ENCODE data around the gene BAHD1. TPM values are rescaled to one million over a fixed set of nuclear protein-coding genes. Genes with fewer than 3 reads are reported as not detected.

The BAHD1 gene
- total RNA-seq, 4 donors from 2014 or later: 11.6 to 29.6 (median 22.3) TPM

GRCh38 chr15:40459391-40460015 is 18.8 kb downstream of the BAHD1 start:
- DNase-seq (ENCODE audit: extremely low spot score): no peak
- Histone ChIP-seq H3K27me3 (no peaks in the 10 kb centered on the region), H3K4me3 (no peak overlapping the region), H3K4me1 (peaks cover 24% of the 10 kb centered on the region in 4 donors), H3K9me3 (no peaks in the 10 kb centered on the region), H3K36me3 (peaks cover 24 to 62% (median 51%) of the 10 kb centered on the region in 4 donors), H3K27ac (replicated peaks in 1 of 4) (no peak overlapping the region)
- intact Hi-C loops (cut with DNase I): no loop called here
- TF ChIP-seq POLR2A (IDR thresholded peaks at IDR 0.05; ENCODE audit: low read depth) (no peak), EP300 (IDR thresholded peaks at IDR 0.05) (no peak), POLR2AphosphoS5 (IDR thresholded peaks at IDR 0.05) (no peak)
- TF ChIP-seq, protein P1, sequence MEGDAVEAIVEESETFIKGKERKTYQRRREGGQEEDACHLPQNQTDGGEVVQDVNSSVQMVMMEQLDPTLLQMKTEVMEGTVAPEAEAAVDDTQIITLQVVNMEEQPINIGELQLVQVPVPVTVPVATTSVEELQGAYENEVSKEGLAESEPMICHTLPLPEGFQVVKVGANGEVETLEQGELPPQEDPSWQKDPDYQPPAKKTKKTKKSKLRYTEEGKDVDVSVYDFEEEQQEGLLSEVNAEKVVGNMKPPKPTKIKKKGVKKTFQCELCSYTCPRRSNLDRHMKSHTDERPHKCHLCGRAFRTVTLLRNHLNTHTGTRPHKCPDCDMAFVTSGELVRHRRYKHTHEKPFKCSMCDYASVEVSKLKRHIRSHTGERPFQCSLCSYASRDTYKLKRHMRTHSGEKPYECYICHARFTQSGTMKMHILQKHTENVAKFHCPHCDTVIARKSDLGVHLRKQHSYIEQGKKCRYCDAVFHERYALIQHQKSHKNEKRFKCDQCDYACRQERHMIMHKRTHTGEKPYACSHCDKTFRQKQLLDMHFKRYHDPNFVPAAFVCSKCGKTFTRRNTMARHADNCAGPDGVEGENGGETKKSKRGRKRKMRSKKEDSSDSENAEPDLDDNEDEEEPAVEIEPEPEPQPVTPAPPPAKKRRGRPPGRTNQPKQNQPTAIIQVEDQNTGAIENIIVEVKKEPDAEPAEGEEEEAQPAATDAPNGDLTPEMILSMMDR (IDR thresholded peaks at IDR 0.05): no peak
- WGBS: 93% methylated on average over 16 of the region's 19 CpGs

GRCh38 chr15:40460404-40460803 is 19.7 kb downstream of the BAHD1 start:
- intact Hi-C loops (cut with DNase I): no loop called here

DNA sequence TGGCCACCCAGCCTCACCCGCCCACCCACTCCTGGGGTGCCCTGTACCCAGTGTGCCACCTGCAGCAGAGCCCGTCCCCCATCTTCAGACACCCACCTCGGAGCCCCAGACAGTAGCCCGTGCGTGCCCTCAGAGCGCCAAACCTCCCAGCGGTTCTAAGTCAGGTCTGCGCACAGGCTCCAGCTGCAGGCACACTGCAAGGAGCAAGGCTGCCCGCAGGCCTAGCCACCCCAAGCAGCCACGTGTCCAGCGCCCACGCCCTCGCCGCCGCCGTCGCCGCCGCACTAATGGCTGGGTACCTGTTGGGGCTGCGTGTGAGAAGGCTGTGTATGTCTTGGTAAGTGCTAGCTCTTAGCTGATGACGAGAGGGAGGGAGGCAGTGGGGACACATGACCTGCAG is 21.2 kb downstream of the BAHD1 start:
- peaks cover 0 to 6% (median under 1%) of the 10 kb centered on the region in 4 donors for H3K4me1 ChIP-seq
- H3K27ac ChIP-seq (replicated peaks in 1 of 4): no peak overlapping the region
- H3K9me3 ChIP-seq: no peaks in the 10 kb centered on the region
- WGBS: 89% methylated on average over 9 of the region's 21 CpGs
- intact Hi-C loops (cut with DNase I): no loop called here
- DNase-seq (ENCODE audit: extremely low spot score): no peak
- no peak overlapping the region for H3K4me3 ChIP-seq
- no peak for TF ChIP-seq POLR2A (IDR thresholded peaks at IDR 0.05; ENCODE audit: low read depth)
- TF ChIP-seq EP300 (IDR thresholded peaks at IDR 0.05): no peak
- no peak for TF ChIP-seq POLR2AphosphoS5 (IDR thresholded peaks at IDR 0.05)
- TF ChIP-seq, protein P1 (IDR thresholded peaks at IDR 0.05): no peak
- no peaks in the 10 kb centered on the region for H3K27me3 ChIP-seq
- peaks cover 36 to 87% (median 76%) of the 10 kb centered on the region in 4 donors for H3K36me3 ChIP-seq

More at GRCh38 chr15:40460404-40460803, 19.7 kb downstream of the BAHD1 start:
- peaks cover 27 to 72% (median 60%) of the 10 kb centered on the region in 4 donors for H3K36me3 ChIP-seq
- no peak overlapping the region for H3K27ac ChIP-seq (replicated peaks in 1 of 4)
- no peaks in the 10 kb centered on the region for H3K9me3 ChIP-seq
- WGBS: 100% methylated on average over 1 of the region's 2 CpGs
- DNase-seq (ENCODE audit: extremely low spot score): no peak
- peaks cover 14 to 15% (median 15%) of the 10 kb centered on the region in 4 donors for H3K4me1 ChIP-seq
- H3K27me3 ChIP-seq: no peaks in the 10 kb centered on the region
- no peak overlapping the region for H3K4me3 ChIP-seq
- TF ChIP-seq, protein P1 (IDR thresholded peaks at IDR 0.05): no peak
- no peak for TF ChIP-seq POLR2A (IDR thresholded peaks at IDR 0.05; ENCODE audit: low read depth)
- TF ChIP-seq EP300 (IDR thresholded peaks at IDR 0.05): no peak
- TF ChIP-seq POLR2AphosphoS5 (IDR thresholded peaks at IDR 0.05): no peak

DNA sequence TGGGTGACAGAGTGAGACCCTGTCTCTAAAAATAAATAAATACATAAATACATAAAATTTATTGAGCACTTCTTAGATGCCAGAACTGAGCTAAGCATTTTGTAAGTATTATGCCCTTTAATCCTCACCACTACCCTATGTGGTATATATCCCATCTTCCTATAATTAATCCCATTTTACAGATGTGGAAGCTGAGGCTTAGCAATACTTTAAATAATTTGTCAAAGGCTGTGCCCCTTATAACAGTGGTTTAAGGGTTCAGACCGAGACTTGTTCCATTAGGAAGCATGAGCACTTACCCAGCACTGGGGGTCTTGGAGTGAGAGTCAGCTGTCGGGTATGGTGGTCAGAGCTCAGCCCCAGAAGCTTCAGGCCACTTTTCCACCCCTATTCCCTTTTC is 22.5 kb downstream of the BAHD1 start:
- Histone ChIP-seq H3K27me3 (no peaks in the 10 kb centered on the region), H3K4me1 (peaks cover 0 to 6% (median 0%) of the 10 kb centered on the region in 4 donors), H3K27ac (replicated peaks in 1 of 4) (no peak overlapping the region), H3K4me3 (no peak overlapping the region), H3K9me3 (no peaks in the 10 kb centered on the region), H3K36me3 (peaks cover 36 to 93% (median 82%) of the 10 kb centered on the region in 4 donors)
- TF ChIP-seq, protein P1 (IDR thresholded peaks at IDR 0.05): no peak
- TF ChIP-seq POLR2AphosphoS5 (IDR thresholded peaks at IDR 0.05) (no peak), POLR2A (IDR thresholded peaks at IDR 0.05; ENCODE audit: low read depth) (no peak), EP300 (IDR thresholded peaks at IDR 0.05) (no peak)
- intact Hi-C loops (cut with DNase I): no loop called here
- 94% methylated on average over 2 of the region's 2 CpGs for WGBS
- DNase-seq (ENCODE audit: extremely low spot score): no peak
